GM12875 (cell line): ENCODE data around the gene COL4A4.

Experiments used
- H3K4me3 ChIP-seq: one replicate; pipeline ENCODE4 v1.5.1; 2011; ENCODE audit warnings: low read depth, low read length, control low read depth
- CTCF ChIP-seq: IDR thresholded peaks from 2 replicates; pipeline ENCODE4 v1.5.1; 2011; ENCODE audit warnings: low read depth, mild to moderate bottlenecking, control low read depth, inconsistent platforms, low read length, moderate library complexity, borderline replicate concordance; ENCODE audit not compliant: insufficient read depth

Gene COL4A4

GRCh38 chr2:227150222-227150936, 13.6 kb downstream of the COL4A4 start:
- no peak for TF ChIP-seq CTCF
- no peak overlapping the region for H3K4me3 ChIP-seq

- TF ChIP-seq CTCF, result no peak
- H3K4me3 ChIP-seq, result no peak overlapping the region
These were observed 15.9 kb downstream of the COL4A4 start for GRCh38 chr2:227148106-227148505.

- no peak for TF ChIP-seq CTCF
- H3K4me3 ChIP-seq, result no peak overlapping the region
These were observed 17.0 kb downstream of the COL4A4 start for GRCh38 chr2:227147023-227147422.

GRCh38 chr2:227146456-227146855, 17.5 kb downstream of the COL4A4 start:
- no peak overlapping the region for H3K4me3 ChIP-seq

GRCh38 chr2:227143895-227144294, 20.1 kb downstream of the COL4A4 start:
- TF ChIP-seq CTCF, result no peak
- no peak overlapping the region for H3K4me3 ChIP-seq

More at GRCh38 chr2:227146456-227146855, 17.5 kb downstream of the COL4A4 start:
- TF ChIP-seq CTCF, result no peak

- no peak for TF ChIP-seq CTCF
- no peak overlapping the region for H3K4me3 ChIP-seq
These were observed 22.7 kb downstream of the COL4A4 start for GRCh38 chr2:227141301-227141700.

- TF ChIP-seq CTCF, result no peak
- H3K4me3 ChIP-seq, result no peak overlapping the region
These were observed 29.4 kb downstream of the COL4A4 start for GRCh38 chr2:227134591-227134990.
